GM21717 (cell line): ENCODE measurements around the gene POC1B.
"Not testable (repeated sequence)": the region's sequence is repeated elsewhere in the genome, so short reads cannot be mapped to it uniquely, and the experiment has no call there.

Experiments
- ATAC-seq: cut with Tn5 transposase; IDR thresholded peaks from one replicate; pipeline ENCODE4 v1.9.1; 2021; ENCODE audit warnings: mild to moderate bottlenecking, moderate library complexity; ENCODE audit not compliant: unreplicated experiment

POC1B gene

GRCh38 chr12:89468017-89468416 is 57.8 kb downstream of the POC1B start:
- no peak for ATAC-seq

- ATAC-seq: no peak
These were observed 60.8 kb downstream of the POC1B start for GRCh38 chr12:89464974-89465592.

GRCh38 chr12:89461649-89462612 is 63.9 kb downstream of the POC1B start:
- peak; percentile 92 for ATAC-seq

GRCh38 chr12:89461190-89461589 is 64.7 kb downstream of the POC1B start:
- peak; percentile 9 for ATAC-seq

GRCh38 chr12:89459279-89459678 is 66.6 kb downstream of the POC1B start:
- not testable (repeated sequence) for ATAC-seq

GRCh38 chr12:89456565-89456964 is 69.3 kb downstream of the POC1B start:
- no peak for ATAC-seq

GRCh38 chr12:89454080-89454848 is 71.6 kb downstream of the POC1B start:
- no peak for ATAC-seq

- no peak for ATAC-seq
These were observed 72.5 kb downstream of the POC1B start for GRCh38 chr12:89453121-89453978.

GRCh38 chr12:89451841-89452251 is 74.0 kb downstream of the POC1B start:
- no peak for ATAC-seq

- ATAC-seq: no peak
These were observed 74.9 kb downstream of the POC1B start for GRCh38 chr12:89450907-89451306.

GRCh38 chr12:89448951-89449371 is 76.9 kb downstream of the POC1B start:
- no peak for ATAC-seq

GRCh38 chr12:89448526-89448925 is 77.3 kb downstream of the POC1B start:
- no peak for ATAC-seq

GRCh38 chr12:89439941-89440340 is 85.9 kb downstream of the POC1B start:
- ATAC-seq: no peak

- no peak for ATAC-seq
These were observed 88.6 kb downstream of the POC1B start for GRCh38 chr12:89437231-89437630.

GRCh38 chr12:89436062-89436461 is 89.8 kb downstream of the POC1B start:
- ATAC-seq: no peak

GRCh38 chr12:89433634-89434033 is 92.2 kb downstream of the POC1B start:
- no peak for ATAC-seq

- ATAC-seq: no peak
These were observed 93.5 kb downstream of the POC1B start for GRCh38 chr12:89432396-89432795.

- ATAC-seq: no peak
These were observed 96.3 kb downstream of the POC1B start for GRCh38 chr12:89429528-89429927.

- ATAC-seq: peak; percentile 95
These were observed 98.2 kb downstream of the POC1B start for GRCh38 chr12:89427508-89428156.

GRCh38 chr12:89424846-89425245 is 101.0 kb downstream of the POC1B start:
- no peak for ATAC-seq
